Measurements from ENCODE around the gene KCNK4. TPM values are rescaled to one million over a fixed set of nuclear protein-coding genes. Genes with fewer than 3 reads are reported as not detected.

Gene KCNK4
- not detected in 2 replicates for total RNA-seq (2016; rRNA removed; fragmentation: Illumina TruSeq; extraction: Trizol)
- not detected in 2 replicates for total RNA-seq (2016; cell fraction: cytosol; rRNA removed; fragmentation: Illumina TruSeq; extraction: Trizol; ENCODE audit: low read depth)
- total RNA-seq (2016; cell fraction: insoluble cytoplasmic fraction; rRNA removed; fragmentation: Illumina TruSeq; extraction: Trizol): not detected in 2 replicates
- not detected in 2 replicates for total RNA-seq (2016; cell fraction: membrane; rRNA removed; fragmentation: Illumina TruSeq; extraction: Trizol)
- total RNA-seq (2016; cell fraction: nucleus; rRNA removed; fragmentation: Illumina TruSeq; extraction: Trizol): not detected in 2 replicates
- not detected in 2 replicates for polyA plus RNA-seq (2011; rRNA removed)
- not detected in 2 replicates for polyA plus RNA-seq (2011; cell fraction: cytosol; rRNA removed)
- not detected in 2 replicates for polyA plus RNA-seq (2011; cell fraction: nucleus; rRNA removed)
- polyA plus RNA-seq (2012): not detected in 2 replicates
- not detected in 2 replicates for polyA plus RNA-seq (2016; cell fraction: cytosol; fragmentation: Illumina TruSeq; extraction: Trizol; ENCODE audit: low read depth)
- not detected in 2 replicates for polyA plus RNA-seq (2016; cell fraction: insoluble cytoplasmic fraction; fragmentation: Illumina TruSeq; extraction: Trizol; ENCODE audit: low read depth)
- polyA plus RNA-seq (2016; cell fraction: membrane; fragmentation: Illumina TruSeq; extraction: Trizol; ENCODE audit: low read depth): not detected in 2 replicates
- not detected in 2 replicates for polyA plus RNA-seq (2016; cell fraction: nucleus; fragmentation: Illumina TruSeq; extraction: Trizol; ENCODE audit: insufficient read depth, low read depth)
- 0.21 TPM in 1 of 2 replicates, not detected in the other for polyA minus RNA-seq (2011; rRNA and poly(A)+ RNA removed; ENCODE audit: low replicate concordance)
- polyA minus RNA-seq (2011; cell fraction: cytosol; rRNA and poly(A)+ RNA removed): not detected in 2 replicates
- polyA minus RNA-seq (2011; cell fraction: nucleus; rRNA and poly(A)+ RNA removed): not detected in 2 replicates
- Bru-seq, nascent RNA: not detected
- percentile 21 among the genes with signal in this experiment for BruChase-seq, experiment 1, labeled RNA remaining after a 6-hour chase
- BruChase-seq, experiment 2, labeled RNA remaining after a 2-hour chase: not detected
- long read RNA-seq, experiment 1: 0 reads
- long read RNA-seq, experiment 2: 0 reads

GRCh38 chr11:64291262-64291751, at the start of gene KCNK4:
TSS of gene KCNK4 (plus strand) at chr11:64291302. CDS start at chr11:64293019, 1,717 bp downstream.
- H3K79me2 ChIP-seq (ENCODE audit: insufficient read depth, low read length): no peaks in the 10 kb centered on the region
- ChIA-PET POLR2A (interaction anchor here (0.5 to 1.0 kb wide), 2 partner anchors 13 to 102 kb away, joined by 3 read pairs; no protein-coding TSS in a partner anchor), CTCF (ENCODE audit: low intra/inter-chr PET ratio, low total read pairs) (no interaction called here)
- no peak within 1 kb of the TSS for H3K9ac ChIP-seq (ENCODE audit: insufficient read depth, low read depth, low read length)
- no TSS peak for BruUV-seq (replicated peaks)
- H4K20me1 ChIP-seq (ENCODE audit: insufficient read depth, low read length): no peaks in the 10 kb centered on the region
- no peak for DNase-seq (ENCODE audit: low spot score)
- WGBS (ENCODE audit: low lambda C conversion rate): 0% methylated on average over 4 of the region's 45 CpGs
- in situ Hi-C loops (cut with HindIII; ENCODE audit: extremely low pct_ligation_motif_present, low pct_unique_long_range_greater_than_20kb) (no loop called here), intact Hi-C loops (cut with micrococcal nuclease; ENCODE audit: unreplicated experiment) (no loop called here)
- H3K36me3 ChIP-seq (replicated peaks in 1 of 2; ENCODE audit: control insufficient read depth in 1 of 2, insufficient read depth in 2 of 2, low read length in 2 of 2): no peaks in the 10 kb centered on the region
- no peak within 1 kb of the TSS for H3K27ac ChIP-seq (ENCODE audit: extremely low read length, insufficient read depth, low read length)
- TF ChIP-seq ZBTB3 (CRISPR knock-in tag; IDR thresholded peaks at IDR 0.05; ENCODE audit: borderline replicate concordance, low read depth) (no peak), HNRNPLL (IDR thresholded peaks at IDR 0.05; ENCODE audit: low read depth, low read length, poor library complexity, severe bottlenecking) (peak; percentile 25)
- no peak for ATAC-seq
- H3K4me2 ChIP-seq (ENCODE audit: low read depth, low read length): peak within 1 kb of the TSS; percentile 60
- H3K27me3 ChIP-seq (ENCODE audit: control insufficient read depth in 1 of 2, insufficient read depth in 2 of 2, low read length in 2 of 2): peaks cover 19 to 57% of the 10 kb centered on the region in 2 experiments
- peak within 1 kb of the TSS; percentile 16 to 61 (median 26); a peak in 4 of 6 replicates for H3K4me3 ChIP-seq (replicated peaks in 1 of 3; ENCODE audit: insufficient read depth in 1 of 3, low read depth in 2 of 3, low read length in 3 of 3)
- H3K9me3 ChIP-seq (ENCODE audit: low read length): no peaks in the 10 kb centered on the region
- no peak for FAIRE-seq
- H3K4me1 ChIP-seq (ENCODE audit: insufficient read depth, low read length): peaks cover 19% of the 10 kb centered on the region; the same call in 1 of the 2 replicates
- no peak within 1 kb of the TSS for H2AFZ ChIP-seq (ENCODE audit: low read length)

All from HepG2 (cell line).